Measurements from ENCODE around the gene APOBEC3B.
"Not testable (repeated sequence)": the region's sequence is repeated elsewhere in the genome, so short reads cannot be mapped to it uniquely, and the experiment has no call there.

APOBEC3B gene

DNA sequence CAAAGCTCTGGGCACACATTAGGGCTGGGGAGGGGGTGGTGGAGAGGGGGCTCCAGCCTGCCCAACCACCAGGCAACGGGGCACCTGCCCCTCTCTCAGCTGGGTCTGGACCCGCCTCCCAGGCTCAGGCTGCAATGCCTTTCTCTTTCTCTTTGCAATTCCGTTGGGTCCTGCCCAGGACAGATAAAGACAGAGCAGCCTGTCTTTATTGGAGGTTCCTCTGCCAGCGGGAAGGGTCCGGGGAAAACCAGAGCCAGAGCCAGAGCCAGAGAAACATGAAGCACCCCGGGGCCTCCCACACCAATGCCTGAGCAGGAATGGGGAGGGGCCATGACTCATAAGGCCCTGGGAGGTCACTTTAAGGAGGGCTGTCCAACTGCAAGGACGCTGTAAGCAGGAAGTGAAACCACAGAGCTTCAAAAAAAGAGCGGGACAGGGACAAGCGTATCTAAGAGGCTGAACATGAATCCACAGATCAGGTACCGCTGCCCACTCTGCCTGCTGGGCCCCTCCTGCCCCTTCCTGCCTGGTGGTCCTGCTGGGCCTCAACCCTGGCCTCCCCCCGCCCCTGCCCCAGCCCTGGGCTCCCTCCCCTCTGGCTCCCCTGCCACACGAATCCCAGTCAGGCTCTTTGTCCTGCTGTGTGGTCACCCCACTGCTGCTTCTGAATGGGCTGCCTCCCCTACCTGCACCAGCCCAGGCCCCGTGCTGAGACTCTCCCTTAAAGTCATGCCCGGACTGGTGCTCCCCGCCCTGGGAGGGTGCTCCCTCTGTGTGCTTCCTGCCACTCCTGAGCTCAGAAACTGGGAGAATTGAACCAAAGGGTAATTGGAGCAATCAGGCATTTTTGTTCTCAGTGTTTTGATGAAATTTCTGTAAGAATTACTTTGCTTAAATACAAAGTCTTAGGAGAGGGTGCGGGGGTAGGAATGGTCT is at the start of gene APOBEC3B:
Gene APOBEC3B (plus strand): TSS at position 356 of the 936 bp plus-strand sequence. CDS start 107 bp downstream, at position 463.
- DNase-seq (ENCODE audit: low read depth): peak; percentile 59

DNA sequence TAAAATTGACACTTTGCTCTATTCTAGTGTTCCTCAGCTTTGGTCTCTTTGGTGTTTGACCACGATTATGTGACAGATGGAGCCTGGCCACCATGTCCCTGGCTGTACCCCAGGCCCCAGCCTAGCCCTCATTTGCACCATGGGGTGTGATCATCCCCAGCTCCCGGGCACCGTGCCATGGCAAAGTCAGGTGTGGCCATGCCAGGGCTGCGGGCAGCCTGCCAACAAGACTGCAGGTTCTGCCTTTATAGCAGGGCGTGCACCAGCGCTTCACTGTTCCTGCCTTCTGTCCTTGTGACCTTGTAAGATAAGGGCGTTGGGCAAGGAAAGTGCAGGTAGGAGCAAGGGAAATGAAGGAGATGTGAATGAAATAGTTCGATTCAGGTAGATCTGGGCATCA is 47.1 kb upstream of the APOBEC3B start:
- no peak for DNase-seq (ENCODE audit: low read depth)

DNA sequence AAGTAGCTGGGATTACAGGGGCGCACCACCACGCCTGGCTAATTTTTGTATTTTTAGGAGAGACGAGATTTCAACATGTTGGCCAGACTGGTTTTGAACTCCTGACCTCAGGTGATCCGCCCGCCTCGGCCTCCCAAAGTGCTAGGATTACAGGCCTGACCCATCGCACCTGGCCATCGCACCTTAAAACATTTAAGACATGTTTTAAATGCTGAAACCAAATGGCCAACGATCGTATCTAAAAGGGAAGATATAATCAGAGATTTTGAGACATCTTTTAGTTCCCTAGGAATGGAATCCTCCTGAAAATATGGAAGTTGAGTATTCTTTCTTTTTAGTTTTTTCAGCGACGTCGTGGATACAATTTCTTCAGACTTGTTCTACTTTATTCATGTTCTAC is 46.5 kb upstream of the APOBEC3B start:
- no peak for DNase-seq (ENCODE audit: low read depth)

DNA sequence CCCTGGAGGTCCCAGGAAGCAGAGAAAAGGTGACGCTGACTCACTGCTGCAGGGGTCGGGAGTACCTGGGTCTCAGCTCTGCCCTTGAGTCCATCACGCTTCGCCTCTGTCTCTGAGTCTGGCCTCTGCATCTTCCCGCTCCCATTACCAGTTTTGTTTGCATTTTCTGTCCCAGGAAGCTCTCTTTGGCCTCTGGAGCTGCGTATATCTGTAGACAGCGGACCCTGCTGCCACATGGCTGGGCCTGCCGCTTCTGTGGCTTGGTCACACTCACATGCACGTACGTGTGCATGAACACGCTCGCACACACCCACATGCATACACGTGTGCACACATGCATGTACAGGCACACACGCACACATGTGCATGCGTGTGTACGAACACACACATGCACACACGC is 45.6 kb upstream of the APOBEC3B start:
- no peak for DNase-seq (ENCODE audit: low read depth)

DNA sequence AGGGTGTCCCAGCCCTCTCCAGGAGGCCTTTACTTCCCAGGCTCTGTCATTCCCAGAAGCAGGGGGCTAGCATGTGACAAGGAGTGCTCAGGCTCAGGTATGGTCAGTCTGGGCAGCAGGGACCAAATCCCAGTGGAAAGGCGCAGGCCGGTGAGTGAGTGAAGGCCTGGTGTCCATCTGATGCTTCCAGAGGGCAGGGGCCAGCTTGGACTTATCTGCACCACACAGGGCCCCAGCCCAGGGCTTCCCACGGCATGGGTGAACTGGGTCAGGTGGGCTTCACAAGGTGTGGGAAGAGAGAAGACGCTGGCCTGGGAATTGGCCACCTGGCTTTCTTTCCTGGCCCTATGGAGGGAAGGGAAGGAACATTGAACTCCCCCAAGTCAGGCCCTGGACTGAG is 45.1 kb upstream of the APOBEC3B start:
- no peak for DNase-seq (ENCODE audit: low read depth)

DNA sequence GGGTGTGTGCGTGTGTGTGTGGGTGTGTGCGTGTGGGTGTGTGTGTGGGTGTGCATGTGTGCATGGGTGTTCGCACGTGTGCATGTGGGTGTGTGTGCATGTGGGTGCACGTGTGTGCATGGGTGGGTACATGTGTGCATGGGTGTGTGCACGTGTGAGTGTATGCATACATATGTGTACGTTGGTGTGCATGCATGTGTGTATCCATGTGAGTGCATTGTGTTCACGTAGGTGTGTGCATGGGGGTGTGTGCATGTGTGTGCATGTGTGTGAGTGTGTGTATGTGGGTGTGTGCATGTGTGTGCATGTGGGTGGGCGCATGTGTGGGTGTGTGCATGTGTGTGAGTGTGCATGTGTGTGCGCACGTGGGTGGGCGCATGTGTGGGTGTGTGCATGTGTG is 44.6 kb upstream of the APOBEC3B start:
- DNase-seq (ENCODE audit: low read depth): no peak

DNA sequence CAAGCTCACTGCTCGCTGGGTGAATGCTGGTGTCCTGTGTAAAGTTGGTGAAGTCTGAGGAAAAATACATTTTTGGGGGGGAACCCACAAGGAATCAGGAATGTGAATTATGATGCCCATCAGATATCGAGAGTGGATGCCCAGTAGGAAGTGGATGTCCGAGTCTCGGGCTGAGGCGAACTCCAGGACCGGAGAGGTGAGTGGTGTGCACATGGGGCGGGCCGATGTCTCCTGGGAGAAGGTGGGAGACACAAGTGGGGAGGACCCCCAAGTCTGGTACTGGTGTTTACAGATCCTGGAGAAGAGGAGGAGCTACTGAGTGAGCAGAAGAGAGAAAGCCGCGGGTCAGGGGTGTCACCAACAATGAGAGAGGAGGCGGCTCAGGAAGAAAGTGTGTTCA is 43.9 kb upstream of the APOBEC3B start:
- no peak for DNase-seq (ENCODE audit: low read depth)

DNA sequence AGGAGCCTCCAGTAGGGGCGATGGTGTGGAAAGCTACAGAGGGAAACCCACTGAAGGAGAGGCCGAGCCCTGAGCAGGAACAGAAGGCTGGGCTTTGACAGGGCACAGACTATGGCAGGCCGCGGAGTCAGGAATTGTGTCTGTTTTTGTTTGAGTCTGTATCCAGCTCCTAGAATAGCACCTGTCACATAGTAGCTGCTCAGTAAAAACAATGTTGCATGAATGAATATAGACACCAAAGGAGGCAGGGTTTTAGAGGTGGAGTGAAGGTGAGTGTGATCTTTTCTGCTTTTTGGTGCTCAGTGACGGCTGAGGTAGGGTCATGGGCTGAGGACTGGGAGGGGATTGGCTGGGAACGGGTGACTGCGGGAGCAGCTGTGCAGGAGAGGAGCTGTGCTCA is 43.2 kb upstream of the APOBEC3B start:
- DNase-seq (ENCODE audit: low read depth): no peak

DNA sequence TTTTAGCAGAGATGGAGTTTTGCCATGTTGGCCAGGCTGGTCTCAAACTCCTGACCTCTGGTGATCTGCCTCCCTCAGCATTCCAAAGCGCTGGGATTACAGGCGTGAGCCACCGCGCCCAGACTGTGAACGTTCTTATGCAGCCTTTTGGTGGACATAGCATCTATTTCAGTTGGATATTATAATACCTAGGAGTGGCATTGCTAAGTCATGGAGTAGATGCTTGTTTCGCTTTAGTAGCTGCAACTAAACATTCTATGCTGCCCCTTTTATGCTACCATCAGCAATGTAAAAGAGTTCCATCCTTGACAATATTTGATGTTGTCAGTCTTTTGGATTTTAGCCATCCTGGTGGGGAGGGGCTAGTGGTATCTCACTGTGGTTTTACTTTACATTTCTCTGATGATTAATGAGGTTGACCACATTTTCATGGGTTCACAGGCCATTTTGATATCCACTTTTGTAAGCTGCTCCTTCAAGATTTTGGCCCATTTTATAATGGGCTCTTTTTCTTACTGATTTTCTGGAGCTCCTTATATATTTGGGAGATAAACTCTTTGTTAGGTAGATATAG is 41.2 kb upstream of the APOBEC3B start:
- no peak for DNase-seq (ENCODE audit: low read depth)

DNA sequence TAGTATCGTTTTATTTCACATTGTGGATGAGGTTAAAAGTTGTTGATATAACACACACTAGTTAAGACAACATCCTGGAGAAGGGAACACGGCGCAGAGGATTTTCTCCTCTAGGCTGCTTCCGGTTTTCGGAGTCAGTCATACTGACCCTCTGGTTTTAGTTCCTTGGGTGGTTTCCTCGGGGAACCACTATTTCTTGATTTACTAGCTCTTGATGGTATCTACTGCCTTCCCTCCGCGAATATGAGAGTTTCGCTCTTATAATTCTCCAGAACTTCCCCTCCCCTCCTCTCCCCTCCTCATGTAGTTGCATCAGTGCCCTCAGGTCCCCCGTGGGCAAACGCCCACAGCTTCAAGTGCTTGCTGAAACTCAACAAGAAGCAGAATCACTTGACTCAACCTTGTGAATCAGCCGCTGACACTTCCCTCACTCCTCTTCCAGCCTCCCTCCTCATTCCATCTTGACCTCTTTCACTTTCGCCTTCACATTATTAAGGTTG is 40.6 kb upstream of the APOBEC3B start:
- DNase-seq (ENCODE audit: low read depth): peak; percentile 49

DNA sequence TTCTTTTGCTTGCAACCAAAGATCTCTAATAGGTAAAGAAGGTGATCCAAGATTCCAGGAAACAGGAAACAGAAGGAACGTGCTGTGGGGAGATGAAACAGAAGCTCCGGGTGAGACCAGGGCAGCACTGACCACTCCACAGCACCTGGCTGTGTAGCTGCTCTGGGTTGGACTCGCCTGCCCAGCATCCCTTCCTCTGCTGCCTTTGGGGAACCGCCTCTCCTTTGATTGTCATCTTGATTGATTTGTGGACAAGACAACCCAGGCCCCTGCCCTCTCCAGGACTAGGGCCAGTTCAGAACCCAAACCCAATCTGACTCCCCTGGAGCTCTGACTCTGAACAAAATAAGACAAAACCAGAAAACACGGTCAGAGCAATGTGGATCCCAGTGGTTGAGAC is 39.4 kb upstream of the APOBEC3B start:
- no peak for DNase-seq (ENCODE audit: low read depth)

DNA sequence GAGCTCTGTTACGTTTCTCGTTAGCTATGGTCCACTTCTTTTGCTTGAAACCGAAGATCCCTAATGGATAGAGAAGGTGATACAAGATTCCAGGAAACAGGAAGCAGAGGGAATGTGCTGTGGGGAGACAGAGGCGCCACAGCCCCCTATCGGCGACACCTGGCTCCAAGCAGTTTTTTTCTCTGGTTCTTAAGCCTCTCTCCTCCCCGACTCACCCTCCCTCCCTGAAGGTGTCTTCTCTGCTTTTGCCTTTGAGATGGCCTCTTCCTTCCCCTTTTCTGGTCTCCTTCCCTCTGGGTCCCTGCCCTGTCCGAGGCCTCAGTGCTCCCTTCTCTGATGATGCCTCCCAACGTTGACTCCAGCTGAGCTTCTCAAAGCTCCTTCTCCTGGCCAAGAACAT is 38.9 kb upstream of the APOBEC3B start:
- no peak for DNase-seq (ENCODE audit: low read depth)

DNA sequence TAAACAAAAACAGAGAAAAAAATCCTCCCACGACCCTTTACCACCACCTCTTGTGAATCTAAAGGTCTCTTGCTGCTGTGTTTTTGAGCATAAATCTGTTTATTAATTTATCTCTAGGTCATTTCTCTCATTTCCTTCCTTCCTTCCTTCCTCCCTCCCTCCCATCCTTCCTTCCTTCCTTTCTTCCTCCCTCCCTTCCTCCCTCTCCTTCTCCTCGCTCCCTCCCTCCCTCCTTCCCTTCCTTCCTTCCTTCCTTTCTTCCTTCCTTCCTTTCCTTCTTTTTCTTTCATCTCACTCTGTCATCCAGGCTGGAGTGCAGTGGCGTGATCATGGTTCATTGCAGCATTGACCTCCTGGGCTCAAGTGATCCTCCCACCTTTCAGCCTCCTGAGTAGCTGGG is 38.3 kb upstream of the APOBEC3B start:
- no peak for DNase-seq (ENCODE audit: low read depth)

DNA sequence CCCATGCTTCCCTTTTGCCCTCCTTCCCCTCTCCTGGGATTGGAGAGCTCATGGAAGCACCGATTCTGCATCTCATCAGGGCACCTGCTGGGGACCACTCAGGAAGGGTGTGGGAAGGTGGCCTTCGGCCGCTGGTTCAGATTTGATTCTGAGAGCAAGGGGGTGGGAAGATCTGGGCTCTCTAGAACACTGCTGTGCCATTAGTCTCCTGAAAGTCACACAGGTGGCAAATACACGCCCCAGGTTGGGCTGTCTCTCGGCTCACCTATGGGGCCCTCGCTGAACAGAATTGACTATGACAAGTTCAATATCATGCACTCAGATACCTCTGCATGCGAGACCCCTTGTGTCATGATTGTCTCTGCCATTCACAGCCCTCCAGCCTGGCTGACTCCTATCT is 37.5 kb upstream of the APOBEC3B start:
- no peak for DNase-seq (ENCODE audit: low read depth)

DNA sequence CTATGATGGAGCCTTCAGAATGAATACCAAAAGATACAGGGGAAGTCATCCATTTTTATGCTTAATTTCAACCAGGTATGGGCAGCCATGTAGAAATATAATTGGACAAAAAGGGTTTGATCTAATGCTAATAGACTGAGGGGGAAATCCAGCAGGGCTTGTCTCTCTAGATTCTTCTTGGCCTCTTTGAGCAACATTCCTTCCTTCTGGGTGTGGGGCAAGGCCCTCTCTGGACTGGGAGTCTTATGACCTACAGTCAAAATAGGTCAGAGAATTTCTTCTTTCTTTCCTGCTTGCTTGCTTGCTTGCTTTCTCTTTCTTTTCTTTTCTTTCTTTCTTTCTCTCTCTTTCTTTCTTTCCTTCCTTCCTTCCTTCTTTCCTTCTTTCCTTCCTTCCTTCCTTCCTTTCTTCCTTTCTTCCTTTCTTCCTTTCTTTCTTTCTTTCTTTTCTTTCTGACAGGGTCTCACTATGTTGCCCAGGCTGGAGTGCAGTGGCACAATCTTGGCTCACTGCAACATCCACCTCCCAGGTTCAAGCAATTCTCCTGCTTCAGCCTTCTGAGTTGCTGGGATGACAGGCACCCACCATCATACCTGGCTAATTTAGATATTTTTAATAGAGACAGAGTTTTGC is 36.3 kb upstream of the APOBEC3B start:
- DNase-seq (ENCODE audit: low read depth): not testable (repeated sequence)

DNA sequence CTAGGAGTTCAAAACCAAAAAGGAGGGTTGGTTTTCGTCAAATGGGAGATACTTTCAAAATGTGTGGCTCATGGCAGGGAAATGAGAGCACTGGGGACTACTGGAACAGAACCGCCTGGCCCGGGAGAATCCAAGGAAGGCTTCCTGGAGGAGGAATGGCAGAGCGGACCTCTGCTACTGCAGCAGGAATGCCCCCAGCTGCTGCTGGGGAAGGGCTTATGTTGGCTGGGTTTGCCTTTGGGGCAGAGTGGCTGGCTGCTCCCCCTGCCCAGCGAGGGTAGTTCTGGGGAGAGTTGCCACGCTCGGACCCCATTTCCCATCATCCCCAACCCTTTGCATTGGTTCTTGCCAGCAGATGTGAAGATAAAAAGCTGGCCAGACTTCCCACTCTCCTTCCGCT is 35.4 kb upstream of the APOBEC3B start:
- DNase-seq (ENCODE audit: low read depth): no peak

DNA sequence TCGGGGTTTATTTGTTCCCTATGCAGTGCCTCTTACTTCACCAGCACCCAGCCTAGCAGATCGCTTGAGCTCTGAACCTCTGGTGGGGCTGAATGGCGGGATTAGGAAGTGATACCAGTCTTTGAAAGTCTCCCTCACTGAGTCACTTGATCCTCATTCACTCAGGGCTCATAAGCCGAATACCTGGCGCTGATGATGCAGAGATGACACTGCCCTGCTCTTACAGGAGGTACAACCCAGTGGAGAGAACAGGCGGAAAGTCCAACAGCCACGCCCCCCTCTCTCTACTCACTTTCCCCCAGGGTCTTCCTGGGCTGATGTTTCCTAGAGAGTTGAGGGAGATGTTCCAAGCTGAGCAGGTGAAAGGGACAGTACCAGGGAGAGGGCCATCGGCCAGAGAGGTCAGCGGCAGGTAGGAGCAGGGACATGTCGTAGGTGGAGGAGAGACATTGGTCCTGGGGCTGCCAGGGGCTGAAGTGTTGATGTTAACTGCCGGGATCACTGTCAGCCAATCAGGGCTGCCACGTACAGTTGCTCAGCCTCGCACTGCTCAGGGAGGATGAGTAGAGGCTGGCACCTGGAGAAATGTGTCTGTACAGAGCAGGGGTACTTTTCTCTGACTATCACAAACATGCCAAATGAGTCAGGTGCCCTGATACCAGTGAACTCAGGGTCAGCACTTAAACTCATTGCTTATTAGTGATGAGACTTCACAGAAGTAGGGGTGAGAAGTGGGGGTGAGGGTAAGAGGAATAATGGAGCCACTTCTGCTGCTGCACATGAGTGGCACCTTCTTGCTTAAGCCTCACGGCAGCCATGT is 34.6 kb upstream of the APOBEC3B start:
- DNase-seq (ENCODE audit: low read depth): no peak

DNA sequence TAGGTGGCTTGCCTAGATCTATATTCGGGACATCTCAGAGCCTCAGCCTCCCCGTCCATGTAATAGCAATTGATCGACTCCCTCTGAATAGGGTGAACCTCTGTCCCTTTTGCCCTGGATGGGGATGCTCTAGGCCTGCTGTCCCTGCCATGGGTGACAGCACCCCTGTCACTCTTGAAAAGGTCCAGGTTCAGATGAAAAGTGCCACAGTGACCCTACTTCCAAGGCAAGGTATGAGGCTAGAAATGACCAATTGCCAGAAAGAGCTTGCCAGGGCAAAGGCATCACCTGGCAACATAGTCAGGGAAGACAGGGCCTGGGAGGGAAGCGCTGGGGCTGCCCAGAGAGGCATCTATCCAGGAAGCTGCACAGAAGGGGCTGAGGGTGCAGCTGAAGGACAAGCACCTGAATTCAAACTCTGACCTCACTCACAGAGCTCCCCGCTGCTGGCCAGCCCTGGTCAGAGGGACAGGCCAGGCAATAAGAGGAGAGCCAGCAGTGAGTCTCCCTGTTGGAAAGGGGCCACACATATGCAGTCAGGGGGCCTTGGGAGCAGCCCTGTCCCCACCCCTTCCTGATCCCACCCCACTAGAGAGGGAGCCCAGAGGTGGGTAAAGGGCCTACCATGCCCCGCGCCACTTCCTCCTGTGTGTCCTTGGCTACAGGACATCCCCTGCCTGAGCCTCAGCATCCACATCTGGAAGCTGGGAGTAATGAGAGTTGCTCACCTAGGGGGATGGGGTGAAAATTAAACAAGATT is 33.8 kb upstream of the APOBEC3B start:
- no peak for DNase-seq (ENCODE audit: low read depth)

DNA sequence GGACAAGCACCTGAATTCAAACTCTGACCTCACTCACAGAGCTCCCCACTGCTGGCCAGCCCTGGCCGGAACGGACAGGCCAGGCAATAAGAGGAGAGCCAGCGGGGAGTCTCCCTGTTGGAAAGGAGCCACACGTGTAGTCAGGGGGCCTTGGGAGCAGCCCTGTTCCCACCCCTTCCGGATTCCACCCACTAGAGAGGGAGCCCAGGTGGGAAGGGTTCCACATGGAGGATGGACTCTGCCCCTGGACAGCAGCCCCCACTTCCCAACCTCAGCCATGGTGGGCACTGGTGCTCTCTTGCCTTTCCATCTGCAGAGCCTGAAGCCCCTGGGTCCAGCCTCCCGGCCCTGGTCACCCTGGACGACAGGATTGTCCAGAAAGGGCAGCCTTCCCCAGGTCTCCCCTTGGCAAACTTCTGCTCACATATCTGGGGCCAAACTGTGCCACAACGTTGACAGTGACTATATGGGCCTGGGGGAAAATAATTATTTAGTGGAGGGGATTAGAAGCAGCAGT is 32.2 kb upstream of the APOBEC3B start:
- no peak for DNase-seq (ENCODE audit: low read depth)

DNA sequence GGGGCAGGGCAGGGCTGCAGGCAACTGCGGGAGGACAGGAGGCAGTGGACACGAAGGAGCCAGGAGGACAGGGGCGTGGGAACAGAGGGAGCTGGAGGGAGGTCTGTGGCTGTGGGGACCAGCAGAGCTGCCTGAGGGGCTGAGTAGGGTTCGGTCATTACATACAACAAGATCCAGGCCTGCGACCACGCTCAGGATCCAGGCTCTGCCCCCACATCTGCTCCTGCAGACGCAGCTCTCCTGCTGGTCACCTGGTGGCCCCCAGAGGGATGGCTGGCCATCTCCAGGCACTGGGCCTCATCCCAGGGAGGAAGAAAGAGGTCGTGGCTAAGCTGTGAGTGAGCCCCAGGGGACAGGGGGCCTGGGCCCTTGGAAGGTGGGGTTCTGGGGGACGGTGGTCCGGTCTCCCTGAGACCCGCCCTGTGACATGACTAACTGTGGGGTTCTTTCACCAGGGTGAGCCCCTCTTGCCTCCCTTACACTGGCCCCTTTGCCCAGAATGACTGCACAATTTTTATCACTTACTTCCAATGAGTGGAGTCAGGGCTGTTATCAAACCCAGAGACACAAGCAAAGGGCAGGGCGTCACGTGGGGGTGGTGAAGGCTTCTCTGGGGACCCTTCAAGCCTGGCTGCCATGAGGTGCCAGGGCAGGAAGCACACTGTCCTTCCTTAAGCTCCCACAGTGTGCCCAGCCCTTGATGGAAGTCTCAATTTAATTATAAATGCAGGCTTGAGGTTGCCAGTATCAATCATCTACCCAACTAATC is 31.4 kb upstream of the APOBEC3B start:
- no peak for DNase-seq (ENCODE audit: low read depth)
